Activated CD4-positive, alpha-beta T cell treated with anti-CD3 and anti-CD28 coated beads, Interleukin-2, amount 50 U/mL, for 48 hours (primary cell): ENCODE data around the gene PDLIM5.
"Not testable (repeated sequence)": the region's sequence is repeated elsewhere in the genome, so short reads cannot be mapped to it uniquely, and the experiment has no call there.

ENCODE experiments used
- DNase-seq, 2 experiments: peaks; one replicate each; pipeline ENCODE4 v3.0.0-alpha.2; 2020

PDLIM5 gene

GRCh38 chr4:94463771-94464170, 12.0 kb downstream of the PDLIM5 start:
- no peak for DNase-seq

- DNase-seq: no peak
These were observed 14.6 kb downstream of the PDLIM5 start for GRCh38 chr4:94466371-94466770.

- no peak for DNase-seq
These were observed 15.2 kb downstream of the PDLIM5 start for GRCh38 chr4:94466923-94467322.

GRCh38 chr4:94468093-94468769, 16.5 kb downstream of the PDLIM5 start:
- no peak for DNase-seq

- DNase-seq: no peak
These were observed 17.6 kb downstream of the PDLIM5 start for GRCh38 chr4:94469221-94469784.

- no peak for DNase-seq
These were observed 18.4 kb downstream of the PDLIM5 start for GRCh38 chr4:94470132-94470531.

- DNase-seq: not testable (repeated sequence)
These were observed 19.0 kb downstream of the PDLIM5 start for GRCh38 chr4:94470782-94471181.

- no peak for DNase-seq
These were observed 20.5 kb downstream of the PDLIM5 start for GRCh38 chr4:94472056-94472826.

GRCh38 chr4:94475050-94475449, 23.3 kb downstream of the PDLIM5 start:
- DNase-seq: no peak

GRCh38 chr4:94475794-94476193, 24.1 kb downstream of the PDLIM5 start:
- DNase-seq: no peak

- DNase-seq: no peak
These were observed 25.5 kb downstream of the PDLIM5 start for GRCh38 chr4:94477227-94477626.

GRCh38 chr4:94478805-94479204, 27.1 kb downstream of the PDLIM5 start:
- DNase-seq: not testable (repeated sequence)

- no peak for DNase-seq
These were observed 27.8 kb downstream of the PDLIM5 start for GRCh38 chr4:94479358-94480141.

GRCh38 chr4:94480362-94480951, 28.7 kb downstream of the PDLIM5 start:
- DNase-seq: no peak

GRCh38 chr4:94483895-94484294, 32.2 kb downstream of the PDLIM5 start:
- DNase-seq: no peak

GRCh38 chr4:94484818-94485217, 33.1 kb downstream of the PDLIM5 start:
- no peak for DNase-seq

GRCh38 chr4:94486372-94486801, 34.6 kb downstream of the PDLIM5 start:
- DNase-seq: no peak

GRCh38 chr4:94488670-94489069, 36.9 kb downstream of the PDLIM5 start:
- no peak for DNase-seq

- DNase-seq: no peak
These were observed 37.4 kb downstream of the PDLIM5 start for GRCh38 chr4:94489098-94489497.

- DNase-seq: no peak
These were observed 38.7 kb downstream of the PDLIM5 start for GRCh38 chr4:94490437-94490836.

- no peak for DNase-seq
These were observed 39.6 kb downstream of the PDLIM5 start for GRCh38 chr4:94491322-94491721.

- no peak for DNase-seq
These were observed 43.7 kb downstream of the PDLIM5 start for GRCh38 chr4:94495408-94495807.

- DNase-seq: no peak
These were observed 45.9 kb downstream of the PDLIM5 start for GRCh38 chr4:94497690-94498089.
